H1 (cell line): ENCODE measurements around the gene MED10. TPM values are rescaled to one million over a fixed set of nuclear protein-coding genes. Genes with fewer than 3 reads are reported as not detected.

Source experiments
- EGR1 ChIP-seq: IDR thresholded peaks from 2 replicates; pipeline ENCODE4 v1.6.1; 2011; ENCODE audit warnings: low read depth, low read length, borderline replicate concordance
- NRF1 ChIP-seq: IDR thresholded peaks from 2 replicates; pipeline ENCODE4 v1.6.1; 2011; ENCODE audit warnings: mild to moderate bottlenecking, low read depth, low read length, improper control_type of control experiment
- polyA plus RNA-seq, 7 experiments: library from polyadenylated mRNA; depleted of rRNA in 3 of 7; stranded (reverse) in 5 of 7; unstranded in 2 of 7; fragments of >200 nt in 5 of 7; fragments of 200-250 nt in 2 of 7; gene quantifications; 1 replicate in 5 of 7; 2 replicates in 1 of 7; 4 replicates in 1 of 7; pipeline versions ENCODE4 v1.2.1 to v1.2.3, GENCODE V29; 2011 to 2013; ENCODE audit warnings: missing spikeins in 2 of 7, mixed read lengths in 2 of 7
- total RNA-seq: library from RNA; stranded (reverse); fragmentation: NEBNext Ultra II Directional; extraction: Animal tissue kit (Norgen Biotek cat#: 25700); gene quantifications from 2 replicates; pipeline ENCODE4 v1.2.1, GENCODE V29; 2021
- TF ChIP-seq, protein P1 (sequence below): fragments of 300-600 bp; sonication (generic); IDR thresholded peaks from 2 replicates; pipeline ENCODE4 v1.7.1; 2012; ENCODE audit warnings: low read length, moderate library complexity, mild to moderate bottlenecking, inconsistent platforms; ENCODE audit not compliant: insufficient replicate concordance

The MED10 gene
- total and polyA plus RNA-seq, 2 of the 8 experiments (the other 6 are each of a cell fraction or from before 2014, with no cell fraction given) = 20.1 to 23.2 TPM

DNA sequence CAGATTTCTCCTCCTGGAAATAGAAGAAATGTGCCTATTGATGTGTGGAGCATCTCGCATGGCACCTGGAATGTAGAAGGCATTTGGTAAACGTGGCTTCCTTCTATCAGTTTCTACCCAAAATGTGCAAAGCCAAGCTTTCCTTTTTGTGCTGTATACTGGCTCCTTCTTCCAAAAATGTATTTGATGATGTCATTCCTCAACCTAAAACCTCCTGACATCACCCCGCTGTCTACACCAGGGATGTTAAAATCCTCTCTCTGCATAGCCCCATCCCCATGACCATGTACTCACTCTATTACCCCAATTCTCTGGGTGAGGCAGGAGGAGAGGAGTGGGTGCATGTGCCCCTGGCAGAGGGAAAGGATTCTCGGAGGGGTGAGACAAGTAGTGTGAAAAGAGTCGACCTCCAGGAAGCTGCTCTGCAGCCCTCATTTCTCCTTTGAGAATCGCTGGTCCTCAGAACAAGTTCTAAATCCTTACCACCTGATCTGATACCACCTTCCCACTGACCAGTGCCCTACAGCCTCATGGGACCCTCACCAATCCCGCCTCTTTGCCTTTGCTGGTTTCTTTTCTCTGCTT lies 11.7 kb upstream of the MED10 start (continued):
- TF ChIP-seq, protein P1, sequence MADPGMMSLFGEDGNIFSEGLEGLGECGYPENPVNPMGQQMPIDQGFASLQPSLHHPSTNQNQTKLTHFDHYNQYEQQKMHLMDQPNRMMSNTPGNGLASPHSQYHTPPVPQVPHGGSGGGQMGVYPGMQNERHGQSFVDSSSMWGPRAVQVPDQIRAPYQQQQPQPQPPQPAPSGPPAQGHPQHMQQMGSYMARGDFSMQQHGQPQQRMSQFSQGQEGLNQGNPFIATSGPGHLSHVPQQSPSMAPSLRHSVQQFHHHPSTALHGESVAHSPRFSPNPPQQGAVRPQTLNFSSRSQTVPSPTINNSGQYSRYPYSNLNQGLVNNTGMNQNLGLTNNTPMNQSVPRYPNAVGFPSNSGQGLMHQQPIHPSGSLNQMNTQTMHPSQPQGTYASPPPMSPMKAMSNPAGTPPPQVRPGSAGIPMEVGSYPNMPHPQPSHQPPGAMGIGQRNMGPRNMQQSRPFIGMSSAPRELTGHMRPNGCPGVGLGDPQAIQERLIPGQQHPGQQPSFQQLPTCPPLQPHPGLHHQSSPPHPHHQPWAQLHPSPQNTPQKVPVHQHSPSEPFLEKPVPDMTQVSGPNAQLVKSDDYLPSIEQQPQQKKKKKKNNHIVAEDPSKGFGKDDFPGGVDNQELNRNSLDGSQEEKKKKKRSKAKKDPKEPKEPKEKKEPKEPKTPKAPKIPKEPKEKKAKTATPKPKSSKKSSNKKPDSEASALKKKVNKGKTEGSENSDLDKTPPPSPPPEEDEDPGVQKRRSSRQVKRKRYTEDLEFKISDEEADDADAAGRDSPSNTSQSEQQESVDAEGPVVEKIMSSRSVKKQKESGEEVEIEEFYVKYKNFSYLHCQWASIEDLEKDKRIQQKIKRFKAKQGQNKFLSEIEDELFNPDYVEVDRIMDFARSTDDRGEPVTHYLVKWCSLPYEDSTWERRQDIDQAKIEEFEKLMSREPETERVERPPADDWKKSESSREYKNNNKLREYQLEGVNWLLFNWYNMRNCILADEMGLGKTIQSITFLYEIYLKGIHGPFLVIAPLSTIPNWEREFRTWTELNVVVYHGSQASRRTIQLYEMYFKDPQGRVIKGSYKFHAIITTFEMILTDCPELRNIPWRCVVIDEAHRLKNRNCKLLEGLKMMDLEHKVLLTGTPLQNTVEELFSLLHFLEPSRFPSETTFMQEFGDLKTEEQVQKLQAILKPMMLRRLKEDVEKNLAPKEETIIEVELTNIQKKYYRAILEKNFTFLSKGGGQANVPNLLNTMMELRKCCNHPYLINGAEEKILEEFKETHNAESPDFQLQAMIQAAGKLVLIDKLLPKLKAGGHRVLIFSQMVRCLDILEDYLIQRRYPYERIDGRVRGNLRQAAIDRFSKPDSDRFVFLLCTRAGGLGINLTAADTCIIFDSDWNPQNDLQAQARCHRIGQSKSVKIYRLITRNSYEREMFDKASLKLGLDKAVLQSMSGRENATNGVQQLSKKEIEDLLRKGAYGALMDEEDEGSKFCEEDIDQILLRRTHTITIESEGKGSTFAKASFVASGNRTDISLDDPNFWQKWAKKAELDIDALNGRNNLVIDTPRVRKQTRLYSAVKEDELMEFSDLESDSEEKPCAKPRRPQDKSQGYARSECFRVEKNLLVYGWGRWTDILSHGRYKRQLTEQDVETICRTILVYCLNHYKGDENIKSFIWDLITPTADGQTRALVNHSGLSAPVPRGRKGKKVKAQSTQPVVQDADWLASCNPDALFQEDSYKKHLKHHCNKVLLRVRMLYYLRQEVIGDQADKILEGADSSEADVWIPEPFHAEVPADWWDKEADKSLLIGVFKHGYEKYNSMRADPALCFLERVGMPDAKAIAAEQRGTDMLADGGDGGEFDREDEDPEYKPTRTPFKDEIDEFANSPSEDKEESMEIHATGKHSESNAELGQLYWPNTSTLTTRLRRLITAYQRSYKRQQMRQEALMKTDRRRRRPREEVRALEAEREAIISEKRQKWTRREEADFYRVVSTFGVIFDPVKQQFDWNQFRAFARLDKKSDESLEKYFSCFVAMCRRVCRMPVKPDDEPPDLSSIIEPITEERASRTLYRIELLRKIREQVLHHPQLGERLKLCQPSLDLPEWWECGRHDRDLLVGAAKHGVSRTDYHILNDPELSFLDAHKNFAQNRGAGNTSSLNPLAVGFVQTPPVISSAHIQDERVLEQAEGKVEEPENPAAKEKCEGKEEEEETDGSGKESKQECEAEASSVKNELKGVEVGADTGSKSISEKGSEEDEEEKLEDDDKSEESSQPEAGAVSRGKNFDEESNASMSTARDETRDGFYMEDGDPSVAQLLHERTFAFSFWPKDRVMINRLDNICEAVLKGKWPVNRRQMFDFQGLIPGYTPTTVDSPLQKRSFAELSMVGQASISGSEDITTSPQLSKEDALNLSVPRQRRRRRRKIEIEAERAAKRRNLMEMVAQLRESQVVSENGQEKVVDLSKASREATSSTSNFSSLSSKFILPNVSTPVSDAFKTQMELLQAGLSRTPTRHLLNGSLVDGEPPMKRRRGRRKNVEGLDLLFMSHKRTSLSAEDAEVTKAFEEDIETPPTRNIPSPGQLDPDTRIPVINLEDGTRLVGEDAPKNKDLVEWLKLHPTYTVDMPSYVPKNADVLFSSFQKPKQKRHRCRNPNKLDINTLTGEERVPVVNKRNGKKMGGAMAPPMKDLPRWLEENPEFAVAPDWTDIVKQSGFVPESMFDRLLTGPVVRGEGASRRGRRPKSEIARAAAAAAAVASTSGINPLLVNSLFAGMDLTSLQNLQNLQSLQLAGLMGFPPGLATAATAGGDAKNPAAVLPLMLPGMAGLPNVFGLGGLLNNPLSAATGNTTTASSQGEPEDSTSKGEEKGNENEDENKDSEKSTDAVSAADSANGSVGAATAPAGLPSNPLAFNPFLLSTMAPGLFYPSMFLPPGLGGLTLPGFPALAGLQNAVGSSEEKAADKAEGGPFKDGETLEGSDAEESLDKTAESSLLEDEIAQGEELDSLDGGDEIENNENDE = no peak
- TF ChIP-seq EGR1 (no peak), NRF1 (no peak)
- TF ChIP-seq, all 59 proteins: peak for 0
